ENCODE results near the gene CDKN1A.
"Not testable (repeated sequence)": the region's sequence is repeated elsewhere in the genome, so short reads cannot be mapped to it uniquely, and the experiment has no call there.

Gene CDKN1A

DNA sequence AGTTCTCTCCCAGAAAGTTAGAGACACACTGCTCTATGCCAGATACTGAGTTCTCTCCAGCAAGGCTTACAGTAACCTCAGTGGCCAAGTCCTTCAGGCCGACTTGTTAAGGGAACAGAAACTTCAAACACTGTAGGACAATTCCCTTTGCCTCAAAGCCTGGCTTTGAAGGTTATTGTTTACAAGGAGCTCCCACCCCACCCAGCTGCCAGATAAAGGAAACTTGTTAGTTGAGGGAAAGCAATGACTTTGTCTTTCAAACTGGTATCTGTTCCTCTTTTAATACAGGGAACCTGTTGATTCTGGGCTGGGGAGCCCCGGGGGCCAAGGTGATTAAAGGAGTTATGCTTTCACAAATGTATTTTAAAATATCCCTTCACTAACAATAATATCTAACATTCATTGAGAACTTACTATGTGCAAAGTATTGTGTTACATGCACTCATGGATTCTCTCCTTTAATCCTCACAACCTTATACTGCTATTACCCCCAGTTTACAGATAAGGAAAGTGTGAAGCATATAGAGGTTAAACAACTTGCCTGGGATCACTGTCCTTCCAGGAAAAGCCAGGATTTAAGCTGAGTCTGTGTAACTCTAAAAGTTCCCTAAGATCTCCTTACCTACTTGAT, 27.6 kb upstream of the CDKN1A start:
- H3K4me3 ChIP-seq (replicated peaks; ENCODE audit: low read depth, low read length): no peak overlapping the region
- H3K27me3 ChIP-seq (replicated peaks; ENCODE audit: control insufficient read depth, insufficient read depth, low read length): no peaks in the 10 kb centered on the region
- no peaks in the 10 kb centered on the region for H3K36me3 ChIP-seq (ENCODE audit: control insufficient read depth, insufficient read depth, low read length)
- TF ChIP-seq, protein P1, sequence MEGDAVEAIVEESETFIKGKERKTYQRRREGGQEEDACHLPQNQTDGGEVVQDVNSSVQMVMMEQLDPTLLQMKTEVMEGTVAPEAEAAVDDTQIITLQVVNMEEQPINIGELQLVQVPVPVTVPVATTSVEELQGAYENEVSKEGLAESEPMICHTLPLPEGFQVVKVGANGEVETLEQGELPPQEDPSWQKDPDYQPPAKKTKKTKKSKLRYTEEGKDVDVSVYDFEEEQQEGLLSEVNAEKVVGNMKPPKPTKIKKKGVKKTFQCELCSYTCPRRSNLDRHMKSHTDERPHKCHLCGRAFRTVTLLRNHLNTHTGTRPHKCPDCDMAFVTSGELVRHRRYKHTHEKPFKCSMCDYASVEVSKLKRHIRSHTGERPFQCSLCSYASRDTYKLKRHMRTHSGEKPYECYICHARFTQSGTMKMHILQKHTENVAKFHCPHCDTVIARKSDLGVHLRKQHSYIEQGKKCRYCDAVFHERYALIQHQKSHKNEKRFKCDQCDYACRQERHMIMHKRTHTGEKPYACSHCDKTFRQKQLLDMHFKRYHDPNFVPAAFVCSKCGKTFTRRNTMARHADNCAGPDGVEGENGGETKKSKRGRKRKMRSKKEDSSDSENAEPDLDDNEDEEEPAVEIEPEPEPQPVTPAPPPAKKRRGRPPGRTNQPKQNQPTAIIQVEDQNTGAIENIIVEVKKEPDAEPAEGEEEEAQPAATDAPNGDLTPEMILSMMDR (IDR thresholded peaks at IDR 0.05; ENCODE audit: insufficient read depth, low read length, poor library complexity, severe bottlenecking): no peak
- DNase-seq (ENCODE audit: extremely low read depth, insufficient read length): peak; percentile 70

DNA sequence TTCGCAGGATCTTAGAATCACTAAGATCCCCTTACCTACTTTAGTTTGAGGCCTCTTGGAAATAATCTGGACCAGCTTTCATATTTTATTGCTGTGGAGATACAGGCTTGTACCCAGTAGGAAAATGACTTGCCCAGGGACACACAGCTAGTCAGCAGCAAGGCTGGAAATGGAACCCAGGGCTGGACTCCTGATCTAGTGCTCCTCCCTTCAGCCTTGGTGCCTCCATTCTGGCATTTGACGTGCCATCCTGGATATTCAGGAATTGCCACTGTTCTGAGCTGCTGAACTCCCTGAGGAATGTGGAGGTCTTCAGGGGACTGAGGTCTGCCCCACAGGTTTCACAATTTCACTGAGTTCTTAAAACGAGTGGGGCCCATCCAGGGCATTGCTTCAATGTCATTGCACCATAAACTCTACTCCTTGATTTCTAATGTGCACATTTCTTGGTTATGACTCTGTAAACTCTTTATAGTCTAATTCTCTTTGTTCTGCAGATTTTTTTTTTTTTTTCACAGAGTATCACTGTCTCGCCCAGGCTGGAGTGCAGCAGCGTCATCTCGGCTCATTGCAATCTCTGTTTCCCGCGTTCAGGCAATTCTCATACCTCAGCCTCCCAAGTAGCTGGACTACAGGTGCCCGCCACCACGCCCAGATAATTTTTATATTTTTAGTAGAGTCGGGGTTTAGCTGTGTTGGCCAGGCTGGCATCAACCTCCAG, 26.7 kb upstream of the CDKN1A start:
- Histone ChIP-seq H3K36me3 (ENCODE audit: control insufficient read depth, insufficient read depth, low read length) (no peaks in the 10 kb centered on the region), H3K4me3 (replicated peaks; ENCODE audit: low read depth, low read length) (no peak overlapping the region), H3K27me3 (replicated peaks; ENCODE audit: control insufficient read depth, insufficient read depth, low read length) (no peaks in the 10 kb centered on the region)
- TF ChIP-seq, protein P1 (IDR thresholded peaks at IDR 0.05; ENCODE audit: insufficient read depth, low read length, poor library complexity, severe bottlenecking): no peak
- DNase-seq (ENCODE audit: extremely low read depth, insufficient read length): no peak

DNA sequence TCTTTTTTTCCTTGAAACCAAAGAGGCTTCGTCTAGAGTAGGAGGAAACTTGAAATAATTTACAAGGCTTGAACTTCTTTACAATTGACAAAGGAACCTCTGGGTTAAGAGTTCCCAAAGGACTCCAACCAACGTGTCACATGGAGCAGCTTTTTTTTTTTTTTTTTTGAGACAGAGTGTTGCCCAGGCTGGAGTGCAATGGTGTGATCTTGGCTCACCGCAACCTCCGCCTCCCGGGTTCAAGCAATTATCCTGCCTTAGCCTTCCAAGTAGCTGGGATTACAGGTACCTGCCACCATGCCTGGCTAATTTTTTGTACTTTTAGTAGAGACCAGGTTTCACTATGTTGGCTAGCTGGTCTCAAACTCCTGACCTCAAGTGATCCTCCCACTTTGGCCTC, 24.0 kb upstream of the CDKN1A start:
- DNase-seq (ENCODE audit: extremely low read depth, insufficient read length); H3K36me3 ChIP-seq (ENCODE audit: control insufficient read depth, insufficient read depth, low read length); H3K27me3 ChIP-seq (replicated peaks; ENCODE audit: control insufficient read depth, insufficient read depth, low read length); H3K4me3 ChIP-seq (replicated peaks; ENCODE audit: low read depth, low read length): not testable (repeated sequence)

DNA sequence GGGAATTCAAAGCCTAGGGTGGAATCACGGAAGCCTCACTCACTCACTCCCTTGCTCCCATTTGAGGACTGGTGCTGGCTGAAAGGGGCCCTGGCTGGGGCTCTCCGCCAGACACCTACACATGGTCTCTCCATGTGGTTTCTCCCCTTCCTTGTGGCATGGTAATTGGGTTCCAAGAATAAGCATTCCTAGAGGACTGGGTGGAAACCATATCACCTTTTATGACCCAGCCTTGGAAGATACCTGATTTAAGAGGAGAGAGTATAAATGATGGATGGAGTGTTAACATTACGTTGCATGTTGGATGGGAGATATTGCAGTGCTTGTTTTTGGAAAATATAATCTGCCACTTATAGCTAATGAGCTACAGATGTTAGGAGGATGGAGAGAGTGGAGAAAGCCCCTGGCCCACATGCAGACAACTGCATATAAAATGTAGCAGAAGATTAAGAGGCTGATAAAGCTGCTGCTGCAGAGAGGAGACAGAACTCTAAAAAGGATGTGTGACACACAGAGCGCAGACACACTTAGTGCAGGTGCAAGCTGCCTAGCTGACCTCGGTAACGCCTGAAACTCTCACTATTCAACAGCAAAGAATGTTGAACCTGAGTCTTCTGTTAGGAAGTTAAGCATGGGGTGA, 23.3 kb upstream of the CDKN1A start:
- no peaks in the 10 kb centered on the region for H3K27me3 ChIP-seq (replicated peaks; ENCODE audit: control insufficient read depth, insufficient read depth, low read length)
- no peaks in the 10 kb centered on the region for H3K36me3 ChIP-seq (ENCODE audit: control insufficient read depth, insufficient read depth, low read length)
- TF ChIP-seq, protein P1 (IDR thresholded peaks at IDR 0.05; ENCODE audit: insufficient read depth, low read length, poor library complexity, severe bottlenecking): no peak
- no peak for DNase-seq (ENCODE audit: extremely low read depth, insufficient read length)
- H3K4me3 ChIP-seq (replicated peaks; ENCODE audit: low read depth, low read length): no peak overlapping the region

DNA sequence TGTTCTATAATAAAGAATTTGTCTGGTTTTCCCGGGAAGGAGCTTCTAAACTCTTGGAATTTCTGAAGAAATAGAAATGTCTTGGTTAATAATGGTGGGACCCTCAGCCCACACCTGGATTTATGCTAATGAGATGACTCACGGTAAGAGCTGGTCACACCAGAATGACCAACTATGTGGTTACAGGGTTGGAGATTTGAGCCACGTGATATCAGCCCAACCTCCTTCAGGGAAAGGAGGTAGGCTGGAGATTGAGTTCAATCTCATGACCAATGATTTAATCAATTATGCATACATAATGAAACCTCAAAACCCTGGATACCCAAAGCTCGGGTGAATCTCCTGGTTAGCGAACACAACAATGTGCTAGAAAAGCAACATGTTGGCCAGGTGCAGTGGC, 22.1 kb upstream of the CDKN1A start:
- TF ChIP-seq, protein P1 (IDR thresholded peaks at IDR 0.05; ENCODE audit: insufficient read depth, low read length, poor library complexity, severe bottlenecking): no peak
- DNase-seq (ENCODE audit: extremely low read depth, insufficient read length): no peak
- H3K36me3 ChIP-seq (ENCODE audit: control insufficient read depth, insufficient read depth, low read length): no peaks in the 10 kb centered on the region
- no peaks in the 10 kb centered on the region for H3K27me3 ChIP-seq (replicated peaks; ENCODE audit: control insufficient read depth, insufficient read depth, low read length)
- no peak overlapping the region for H3K4me3 ChIP-seq (replicated peaks; ENCODE audit: low read depth, low read length)

DNA sequence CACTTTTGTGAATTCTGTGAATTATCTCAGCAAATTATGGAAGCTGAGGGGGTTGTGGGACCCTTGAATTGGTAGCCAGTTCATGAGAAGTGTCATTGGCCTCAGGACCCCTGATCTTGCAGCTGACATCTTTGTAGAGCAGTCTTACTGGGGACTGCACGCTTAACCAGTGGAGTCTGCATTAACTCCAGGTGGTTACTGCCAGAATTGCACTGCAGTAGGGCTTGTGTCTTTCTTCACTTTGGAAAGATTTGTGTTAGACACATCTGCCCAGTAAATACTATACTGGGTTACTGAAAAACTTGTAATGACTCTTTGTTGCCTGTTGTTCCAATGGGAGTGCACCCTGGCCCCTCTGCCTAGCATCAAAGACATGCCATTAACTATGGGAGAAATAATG, 21.2 kb upstream of the CDKN1A start:
- no peaks in the 10 kb centered on the region for H3K27me3 ChIP-seq (replicated peaks; ENCODE audit: control insufficient read depth, insufficient read depth, low read length)
- TF ChIP-seq, protein P1 (IDR thresholded peaks at IDR 0.05; ENCODE audit: insufficient read depth, low read length, poor library complexity, severe bottlenecking): peak; percentile 1
- H3K36me3 ChIP-seq (ENCODE audit: control insufficient read depth, insufficient read depth, low read length): no peaks in the 10 kb centered on the region
- H3K4me3 ChIP-seq (replicated peaks; ENCODE audit: low read depth, low read length): no peak overlapping the region
- no peak for DNase-seq (ENCODE audit: extremely low read depth, insufficient read length)
